ENCODE measurements around the gene SCFD2.
"Not testable (repeated sequence)": the region's sequence is repeated elsewhere in the genome, so short reads cannot be mapped to it uniquely, and the experiment has no call there.

The SCFD2 gene

GRCh38 chr4:53139256-53139655 is 226.6 kb downstream of the SCFD2 start:
- DNase-seq (ENCODE audit: low spot score): not testable (repeated sequence)

- DNase-seq (ENCODE audit: low spot score): no peak
Measured at GRCh38 chr4:53137468-53137867, 228.4 kb downstream of the SCFD2 start.

DNA sequence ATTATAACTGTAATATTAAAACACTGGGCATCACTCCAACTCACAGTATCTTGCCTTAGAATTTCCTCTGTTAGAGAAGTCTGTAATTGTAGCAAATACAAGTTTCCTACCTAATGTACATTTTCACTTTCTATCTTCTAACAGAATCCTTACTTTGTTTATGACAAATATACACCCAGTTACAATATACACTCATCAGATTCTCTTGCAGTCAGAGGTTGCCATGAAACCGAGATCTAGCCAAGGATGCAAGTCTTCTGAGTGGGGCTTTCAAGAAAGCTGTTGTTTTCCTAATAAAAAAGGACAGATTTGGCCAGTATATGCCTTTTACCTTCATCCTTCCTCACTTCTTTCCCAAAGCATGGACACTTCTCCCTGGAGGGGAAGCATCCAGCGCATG is 228.9 kb downstream of the SCFD2 start:
- no peak for DNase-seq (ENCODE audit: low spot score)

GRCh38 chr4:53132132-53132891 is 233.5 kb downstream of the SCFD2 start:
- no peak for DNase-seq (ENCODE audit: low spot score)

- DNase-seq (ENCODE audit: low spot score): no peak
Measured at GRCh38 chr4:53131562-53131925, 234.3 kb downstream of the SCFD2 start.

- no peak for DNase-seq (ENCODE audit: low spot score)
Measured at GRCh38 chr4:53130896-53131561, 234.8 kb downstream of the SCFD2 start.

DNA sequence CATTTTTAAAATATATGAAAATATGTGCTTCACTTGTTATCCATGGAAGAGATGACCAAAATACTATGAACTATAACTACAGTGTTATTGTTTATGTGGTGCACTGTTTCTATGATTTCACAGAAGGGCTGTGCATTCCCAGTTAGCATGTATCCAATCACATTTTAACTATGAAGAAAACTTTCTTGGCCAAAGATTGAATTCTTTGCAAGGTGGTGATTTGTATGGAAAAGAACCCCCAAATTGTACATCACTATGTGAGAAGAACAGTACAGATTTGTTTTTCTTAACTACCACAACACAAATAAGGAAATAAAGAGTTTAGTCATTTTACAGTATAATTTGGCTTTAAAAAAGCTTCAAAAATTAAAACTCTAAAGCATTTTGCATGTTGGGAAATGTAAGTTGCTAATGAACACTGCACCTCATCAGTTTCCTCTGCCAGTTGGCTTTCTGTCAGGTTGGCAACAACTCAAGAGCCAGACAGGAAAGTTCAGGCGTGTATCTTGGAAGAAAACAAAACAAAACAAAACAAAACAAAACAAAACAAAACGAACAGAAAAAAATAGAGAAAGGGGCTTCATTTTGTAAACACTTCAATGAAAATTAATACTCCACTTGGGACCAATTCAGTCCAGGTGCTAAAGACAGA is 237.0 kb downstream of the SCFD2 start:
- no peak for DNase-seq (ENCODE audit: low spot score)

DNA sequence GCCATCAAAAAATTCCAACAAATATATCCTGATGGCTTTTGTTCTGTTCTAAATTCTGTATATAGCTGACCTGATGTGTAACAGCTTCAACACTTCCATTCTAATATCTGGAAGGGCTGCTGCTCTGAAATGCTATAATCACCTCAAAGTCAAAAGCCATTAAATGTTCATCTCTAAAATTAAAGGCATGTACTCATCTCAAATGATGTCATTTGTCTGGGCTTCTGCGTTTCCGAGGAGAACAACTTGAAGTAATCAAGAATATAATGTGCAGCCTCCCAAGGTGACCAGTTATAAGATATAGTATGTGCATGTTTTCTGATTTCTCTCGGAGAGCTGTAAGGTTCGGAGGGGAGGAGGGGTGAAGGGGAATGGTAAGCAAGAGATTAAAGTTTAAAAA is 237.6 kb downstream of the SCFD2 start:
- no peak for DNase-seq (ENCODE audit: low spot score)

DNA sequence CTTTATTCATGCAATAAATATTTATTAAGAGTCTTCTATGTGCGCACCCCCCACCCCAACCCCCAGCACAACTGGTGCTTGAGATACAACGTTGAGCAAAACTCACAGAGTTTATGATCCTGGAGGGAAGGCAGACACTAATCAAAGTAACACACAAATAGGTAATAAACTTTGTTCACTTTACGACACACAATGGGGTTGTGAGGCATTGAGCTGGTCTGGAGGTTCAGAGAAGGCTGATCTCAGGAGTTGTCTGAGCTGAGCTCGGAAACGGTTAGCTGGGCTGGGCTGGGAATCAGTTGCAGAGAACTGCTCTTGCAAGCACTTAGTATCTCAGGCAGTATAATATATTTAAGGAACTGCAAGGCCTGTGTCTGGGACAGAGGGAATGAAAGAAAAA is 238.5 kb downstream of the SCFD2 start:
- no peak for DNase-seq (ENCODE audit: low spot score)

GRCh38 chr4:53126099-53126498 is 239.8 kb downstream of the SCFD2 start:
- no peak for DNase-seq (ENCODE audit: low spot score)

GRCh38 chr4:53123819-53124218 is 242.0 kb downstream of the SCFD2 start:
- no peak for DNase-seq (ENCODE audit: low spot score)

DNA sequence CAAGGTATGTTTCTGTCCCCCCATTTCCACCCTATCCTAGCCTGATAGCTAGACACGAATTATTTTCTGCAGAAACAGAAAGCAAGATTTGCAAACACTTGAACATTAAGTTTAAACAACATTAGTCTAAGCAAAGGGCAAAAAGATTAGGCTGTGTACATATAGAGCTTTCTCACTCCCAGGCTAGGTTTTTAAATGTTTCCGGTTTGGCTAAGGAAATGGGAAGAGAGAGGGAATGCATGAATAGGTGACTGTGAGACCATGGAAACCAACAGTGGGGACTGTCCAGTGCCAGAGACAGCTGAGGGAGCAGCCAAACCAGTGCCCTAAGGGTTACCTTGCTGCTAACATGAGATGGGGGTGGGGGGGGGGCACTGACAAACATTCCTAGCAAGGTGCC is 242.7 kb downstream of the SCFD2 start:
- DNase-seq (ENCODE audit: low spot score): no peak

GRCh38 chr4:53122280-53123116 is 243.4 kb downstream of the SCFD2 start:
- no peak for DNase-seq (ENCODE audit: low spot score)

DNA sequence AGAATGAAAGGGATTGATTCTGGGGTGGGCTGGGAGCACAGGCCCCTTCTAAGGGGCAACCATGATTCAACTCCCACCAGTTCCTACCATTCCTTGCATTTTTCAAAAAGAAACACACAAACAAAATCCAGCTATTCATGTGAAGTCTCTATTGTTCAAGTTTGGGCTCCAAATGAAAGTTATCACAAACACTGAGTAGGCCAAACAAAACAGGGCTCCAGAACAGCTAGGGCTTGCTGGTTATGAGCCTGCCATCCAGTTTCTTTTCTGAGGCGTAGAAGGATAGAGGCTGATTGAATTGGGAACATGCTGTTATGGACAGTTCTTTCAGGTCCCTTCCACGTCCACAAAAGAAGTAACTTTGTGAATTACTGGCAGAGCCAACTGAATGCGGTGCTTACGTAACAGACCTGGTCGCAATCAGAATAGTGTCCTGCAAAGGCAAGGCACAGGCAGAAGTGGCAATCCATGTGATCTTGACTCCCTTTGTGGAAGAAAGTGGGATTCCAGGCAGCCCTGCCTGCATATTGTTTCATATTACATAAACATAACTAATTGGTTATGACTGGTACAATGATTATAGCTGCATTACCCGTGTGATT is 244.5 kb downstream of the SCFD2 start:
- no peak for DNase-seq (ENCODE audit: low spot score)

GRCh38 chr4:53120778-53121177 is 245.1 kb downstream of the SCFD2 start:
- no peak for DNase-seq (ENCODE audit: low spot score)

DNA sequence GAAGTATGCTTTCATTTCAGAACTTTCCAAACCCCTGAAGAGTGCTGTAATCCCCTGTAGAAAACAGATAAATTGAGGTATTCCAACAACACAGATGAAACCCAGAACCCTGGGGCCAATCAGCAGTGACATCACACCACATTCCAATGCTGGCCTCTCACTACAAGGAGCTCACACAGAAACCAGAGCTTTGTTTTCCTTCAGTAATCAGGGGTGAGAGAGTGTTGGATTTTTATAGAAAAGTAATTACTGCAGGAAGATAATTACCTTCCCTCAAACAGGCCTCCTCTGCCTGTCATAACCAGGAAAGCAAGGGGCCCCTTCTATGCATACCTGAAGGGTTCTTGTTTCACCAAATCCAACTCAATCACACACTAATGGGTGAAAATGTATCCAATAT is 246.2 kb downstream of the SCFD2 start:
- no peak for DNase-seq (ENCODE audit: low spot score)

DNA sequence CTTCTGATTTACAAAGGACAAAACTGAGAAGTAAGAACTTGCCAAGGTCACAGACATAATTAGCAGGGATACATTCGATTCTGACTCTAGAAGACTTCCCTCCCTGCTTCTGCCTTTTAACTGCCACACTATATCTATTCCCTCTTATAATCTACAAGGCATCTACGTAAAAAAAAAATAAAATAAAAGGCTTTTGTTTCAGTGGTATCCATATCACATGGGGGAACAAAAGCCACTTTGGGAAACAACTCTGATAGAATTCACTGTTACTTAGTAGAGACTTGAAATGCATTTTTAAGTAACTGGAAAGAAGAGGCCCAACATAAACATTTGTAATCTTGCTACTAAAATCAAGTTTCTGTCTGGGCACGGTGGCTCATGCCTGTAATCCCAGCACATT is 247.2 kb downstream of the SCFD2 start:
- no peak for DNase-seq (ENCODE audit: low spot score)

GRCh38 chr4:53116954-53117353 is 248.9 kb downstream of the SCFD2 start:
- no peak for DNase-seq (ENCODE audit: low spot score)

DNA sequence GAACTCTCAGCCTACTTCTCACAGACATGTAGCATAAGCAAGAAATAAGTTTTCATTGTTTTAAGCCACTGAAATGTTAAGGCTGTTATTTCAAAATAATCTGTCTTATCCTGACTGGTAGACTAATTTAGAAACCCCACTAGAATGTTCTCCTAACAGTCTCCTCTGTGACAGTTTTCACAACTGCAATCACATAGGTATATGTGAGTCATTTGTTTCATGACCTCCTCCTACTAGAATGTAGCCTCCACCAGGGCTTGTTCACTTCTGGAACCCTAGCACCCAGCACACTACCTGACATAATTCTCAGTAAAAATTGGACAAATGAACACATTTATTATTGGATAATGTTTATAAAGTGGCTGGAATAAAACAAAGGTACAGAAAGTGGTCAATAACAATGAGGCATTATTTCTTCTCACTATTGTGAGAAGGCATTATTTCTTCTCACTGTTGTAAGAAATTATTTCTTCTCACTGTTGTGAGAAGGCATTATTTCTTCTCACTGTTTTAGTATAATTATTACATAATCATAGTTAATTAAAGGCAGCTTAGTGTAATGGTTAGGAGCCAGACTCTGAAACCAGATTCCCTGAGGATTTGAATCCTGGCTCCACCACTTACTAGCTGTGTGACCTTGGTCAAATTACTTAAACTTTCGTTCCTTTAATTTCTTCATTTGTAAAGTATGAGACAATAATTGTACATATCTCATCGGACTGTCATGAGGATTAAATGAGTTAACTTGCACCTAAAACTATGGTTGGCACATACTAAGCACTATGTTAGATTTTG is 252.2 kb downstream of the SCFD2 start:
- no peak for DNase-seq (ENCODE audit: low spot score)

DNA sequence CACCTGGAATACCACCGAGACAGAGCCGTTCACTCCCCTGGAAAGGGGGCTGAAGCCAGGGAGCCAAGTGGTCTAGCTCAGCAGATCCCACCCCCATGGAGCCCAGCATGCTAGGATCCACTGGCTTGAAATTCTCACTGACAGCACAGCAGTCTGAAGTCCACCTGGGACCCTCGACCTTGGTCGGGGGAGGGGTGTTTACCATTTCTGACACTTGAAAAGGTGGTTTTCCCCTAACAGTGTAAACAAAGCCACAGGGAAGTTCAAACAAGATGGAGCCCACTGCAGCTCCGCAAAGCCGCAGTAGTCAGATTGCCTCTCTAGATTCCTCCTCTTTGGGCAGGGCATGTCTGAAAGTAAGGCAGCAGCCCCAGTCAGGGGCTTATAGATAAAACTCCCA is 260.5 kb downstream of the SCFD2 start:
- no peak for DNase-seq (ENCODE audit: low spot score)

DNA sequence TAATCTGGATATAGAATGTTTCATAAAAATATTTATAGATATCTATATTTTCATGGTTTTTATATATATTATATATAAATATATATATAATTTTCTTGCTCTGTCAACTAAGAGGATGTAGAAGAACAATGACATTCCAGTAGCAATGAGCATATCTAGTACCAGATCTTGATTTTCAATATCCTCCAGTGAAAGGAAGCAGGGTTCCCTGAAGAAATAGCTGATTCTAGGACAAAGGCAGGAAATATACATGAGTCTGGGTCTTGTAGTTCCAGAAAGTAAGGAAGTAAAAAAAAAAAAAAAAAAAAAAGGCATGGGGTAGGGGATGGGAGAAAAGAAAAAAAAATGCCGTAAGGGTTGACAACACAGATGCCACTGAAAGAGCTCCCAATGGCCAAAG is 262.4 kb downstream of the SCFD2 start:
- DNase-seq (ENCODE audit: low spot score): no peak
